T-helper 17 cell (primary cell): ENCODE measurements around the gene BTG1. TPM values are rescaled to one million over a fixed set of nuclear protein-coding genes. Genes with fewer than 3 reads are reported as not detected.

Experiments used
- ATAC-seq: fragments of 150-1000 bp; cut with Tn5 transposase; 2 replicates; pipeline ENCODE4 v1.10.0; 2021; ENCODE audit warnings: mild to moderate bottlenecking, moderate library complexity
- DNase-seq, 3 donors: peaks; one replicate each; pipeline versions ENCODE4 v3.0.0 to v3.0.0-alpha.2; 2020 to 2021
- H3K9me3 ChIP-seq: one replicate; pipeline ENCODE4 v1.7.0; 2013; ENCODE audit warnings: low read length, mild to moderate bottlenecking; ENCODE audit not compliant: control insufficient read depth, poor library complexity, severe bottlenecking
- H3K27ac Mint-ChIP-seq: one replicate; pipeline ENCODE4 v1.8.0; 2022; ENCODE audit warnings: mild to moderate bottlenecking, moderate library complexity, mixed read lengths
- H3K27me3 Mint-ChIP-seq: one replicate; pipeline ENCODE4 v1.8.0; 2022; ENCODE audit warnings: mixed read lengths
- H3K36me3 Mint-ChIP-seq: one replicate; pipeline ENCODE4 v1.8.0; 2022; ENCODE audit warnings: low read depth, mixed read lengths
- H3K4me1 Mint-ChIP-seq: one replicate; pipeline ENCODE4 v1.8.0; 2022; ENCODE audit warnings: mild to moderate bottlenecking, mixed read lengths
- H3K4me3 Mint-ChIP-seq: one replicate; pipeline ENCODE4 v1.8.0; 2022; ENCODE audit warnings: mild to moderate bottlenecking, moderate library complexity, mixed read lengths
- total RNA-seq, 4 donors: library from RNA in 2 of 4; stranded (reverse) in 2 of 4; gene quantifications; one replicate each; pipeline ENCODE4 v1.2.3 and lab custom pipeline; 2022 to 2026

Gene BTG1
- total RNA-seq, 2 donors from 2014 or later = 1,109 to 1,137 TPM

GRCh38 chr12:92144631-92145480 is 790 bp downstream of the BTG1 start:
- peak overlapping the region; percentile 99 for H3K27ac Mint-ChIP-seq
- H3K4me3 Mint-ChIP-seq = peak overlapping the region; percentile 99
- peaks cover 34% of the 10 kb centered on the region for H3K4me1 Mint-ChIP-seq
- H3K9me3 ChIP-seq = peaks cover 10% of the 10 kb centered on the region
- no peaks in the 10 kb centered on the region for H3K27me3 Mint-ChIP-seq
- DNase-seq = peak; percentile 15 to 40 (median 30)
- H3K36me3 Mint-ChIP-seq = peaks cover 21% of the 10 kb centered on the region
- ATAC-seq = no peak

- peak; percentile 33 to 49 (median 47) for DNase-seq
- H3K4me3 Mint-ChIP-seq = peak overlapping the region; percentile 99
- peaks cover 24% of the 10 kb centered on the region for H3K36me3 Mint-ChIP-seq
- peak overlapping the region; percentile 99 for H3K27ac Mint-ChIP-seq
- peaks cover 14% of the 10 kb centered on the region for H3K9me3 ChIP-seq
- no peaks in the 10 kb centered on the region for H3K27me3 Mint-ChIP-seq
- ATAC-seq = peak; percentile 26
- peaks cover 38% of the 10 kb centered on the region for H3K4me1 Mint-ChIP-seq
Measured at GRCh38 chr12:92143686-92144630, 1.7 kb downstream of the BTG1 start.

GRCh38 chr12:92143258-92143657 is 2.4 kb downstream of the BTG1 start:
- H3K4me3 Mint-ChIP-seq = peak overlapping the region; percentile 99
- no peaks in the 10 kb centered on the region for H3K27me3 Mint-ChIP-seq
- ATAC-seq (no peak), DNase-seq (no peak)
- peaks cover 14% of the 10 kb centered on the region for H3K9me3 ChIP-seq
- peaks cover 37% of the 10 kb centered on the region for H3K4me1 Mint-ChIP-seq
- peaks cover 22% of the 10 kb centered on the region for H3K36me3 Mint-ChIP-seq
- peak overlapping the region; percentile 99 for H3K27ac Mint-ChIP-seq

GRCh38 chr12:92142251-92142926 is 3.3 kb downstream of the BTG1 start:
- H3K27me3 Mint-ChIP-seq = no peaks in the 10 kb centered on the region
- peak overlapping the region; percentile 99 for H3K27ac Mint-ChIP-seq
- peaks cover 42% of the 10 kb centered on the region for H3K4me1 Mint-ChIP-seq
- H3K9me3 ChIP-seq = peaks cover 14% of the 10 kb centered on the region
- peak overlapping the region; percentile 99 for H3K4me3 Mint-ChIP-seq
- DNase-seq (no peak), ATAC-seq (no peak)
- peaks cover 26% of the 10 kb centered on the region for H3K36me3 Mint-ChIP-seq

- Mint-ChIP-seq H3K36me3 (peaks cover 28% of the 10 kb centered on the region), H3K4me3 (peak overlapping the region; percentile 99), H3K27ac (peak overlapping the region; percentile 99), H3K4me1 (peaks cover 44% of the 10 kb centered on the region), H3K27me3 (no peaks in the 10 kb centered on the region)
- peak; percentile 8 for ATAC-seq
- peaks cover 14% of the 10 kb centered on the region for H3K9me3 ChIP-seq
- DNase-seq = no peak
Measured at GRCh38 chr12:92141591-92142121, 4.0 kb downstream of the BTG1 start.

- peaks cover 31% of the 10 kb centered on the region for H3K36me3 Mint-ChIP-seq
- H3K27me3 Mint-ChIP-seq = no peaks in the 10 kb centered on the region
- H3K27ac Mint-ChIP-seq = peak overlapping the region; percentile 99
- ATAC-seq (no peak), DNase-seq (no peak)
- peak overlapping the region; percentile 99 for H3K4me3 Mint-ChIP-seq
- H3K9me3 ChIP-seq = peaks cover 14% of the 10 kb centered on the region
- H3K4me1 Mint-ChIP-seq = peaks cover 45% of the 10 kb centered on the region
Measured at GRCh38 chr12:92140896-92141536, 4.6 kb downstream of the BTG1 start.

GRCh38 chr12:92140156-92140555 is 5.5 kb downstream of the BTG1 start:
- H3K27me3 Mint-ChIP-seq = no peaks in the 10 kb centered on the region
- H3K4me3 Mint-ChIP-seq = peak overlapping the region; percentile 99
- peak overlapping the region; percentile 99 for H3K27ac Mint-ChIP-seq
- H3K9me3 ChIP-seq = peaks cover 14% of the 10 kb centered on the region
- H3K4me1 Mint-ChIP-seq = peaks cover 47% of the 10 kb centered on the region
- DNase-seq (no peak), ATAC-seq (no peak)
- peaks cover 28% of the 10 kb centered on the region for H3K36me3 Mint-ChIP-seq

- H3K9me3 ChIP-seq = peaks cover 14% of the 10 kb centered on the region
- ATAC-seq (no peak), DNase-seq (no peak)
- Mint-ChIP-seq H3K4me1 (peaks cover 50% of the 10 kb centered on the region), H3K27ac (peak overlapping the region; percentile 99), H3K4me3 (peak overlapping the region; percentile 99), H3K27me3 (no peaks in the 10 kb centered on the region), H3K36me3 (peaks cover 28% of the 10 kb centered on the region)
Measured at GRCh38 chr12:92139634-92140150, 6.0 kb downstream of the BTG1 start.

GRCh38 chr12:92138626-92139025 is 7.0 kb downstream of the BTG1 start:
- H3K27me3 Mint-ChIP-seq = no peaks in the 10 kb centered on the region
- H3K4me3 Mint-ChIP-seq = peak overlapping the region; percentile 99
- H3K4me1 Mint-ChIP-seq = peaks cover 57% of the 10 kb centered on the region
- DNase-seq (no peak), ATAC-seq (no peak)
- peaks cover 22% of the 10 kb centered on the region for H3K36me3 Mint-ChIP-seq
- peaks cover 14% of the 10 kb centered on the region for H3K9me3 ChIP-seq
- peak overlapping the region; percentile 99 for H3K27ac Mint-ChIP-seq

GRCh38 chr12:92138144-92138543 is 7.5 kb downstream of the BTG1 start:
- peak overlapping the region; percentile 99 for H3K27ac Mint-ChIP-seq
- ATAC-seq = no peak
- peak overlapping the region; percentile 99 for H3K4me3 Mint-ChIP-seq
- peaks cover 22% of the 10 kb centered on the region for H3K36me3 Mint-ChIP-seq
- peaks cover 14% of the 10 kb centered on the region for H3K9me3 ChIP-seq
- no peaks in the 10 kb centered on the region for H3K27me3 Mint-ChIP-seq
- H3K4me1 Mint-ChIP-seq = peaks cover 62% of the 10 kb centered on the region
- DNase-seq = no peak

- Mint-ChIP-seq H3K36me3 (peaks cover 18% of the 10 kb centered on the region), H3K4me1 (peaks cover 61% of the 10 kb centered on the region), H3K27me3 (no peaks in the 10 kb centered on the region), H3K4me3 (peak overlapping the region; percentile 99), H3K27ac (peak overlapping the region; percentile 99)
- DNase-seq = no peak
- peaks cover 9% of the 10 kb centered on the region for H3K9me3 ChIP-seq
- ATAC-seq = peak; percentile 2
Measured at GRCh38 chr12:92136965-92137721, 8.5 kb downstream of the BTG1 start.
